ENCODE data around the gene COMMD1.
"Not testable (repeated sequence)": the region's sequence is repeated elsewhere in the genome, so short reads cannot be mapped to it uniquely, and the experiment has no call there.

The COMMD1 gene

GRCh38 chr2:62030902-62031301, 125.4 kb downstream of the COMMD1 start:
- DNase-seq (ENCODE audit: low read depth in 2 of 2) = no peak

- DNase-seq (ENCODE audit: low read depth in 2 of 2) = no peak
Measured at GRCh38 chr2:62032096-62032495, 126.6 kb downstream of the COMMD1 start.

GRCh38 chr2:62034715-62035114, 129.2 kb downstream of the COMMD1 start:
- DNase-seq (ENCODE audit: low read depth in 2 of 2) = no peak

DNA sequence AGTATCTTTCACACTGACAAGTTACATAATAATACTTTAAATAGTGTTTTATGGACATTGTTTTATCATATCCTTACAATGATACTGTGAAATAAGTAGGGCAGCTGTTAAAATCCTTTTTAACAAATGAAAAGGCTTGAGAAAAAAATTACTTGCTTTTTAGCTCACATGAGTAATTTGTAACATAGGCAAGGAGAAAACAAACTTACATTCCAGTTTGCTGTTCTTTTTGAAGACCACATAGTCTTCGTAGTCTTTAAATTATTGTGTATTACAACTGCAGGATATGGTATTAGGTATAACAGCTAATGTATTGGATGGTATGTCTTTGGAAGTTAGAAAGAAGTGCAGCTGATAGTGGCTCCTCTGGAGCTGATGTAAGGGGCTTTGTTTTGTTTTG, 130.8 kb downstream of the COMMD1 start:
- no peak for DNase-seq (ENCODE audit: low read depth in 2 of 2)

- no peak for DNase-seq (ENCODE audit: low read depth in 2 of 2)
Measured at GRCh38 chr2:62036761-62037250, 131.3 kb downstream of the COMMD1 start.

DNA sequence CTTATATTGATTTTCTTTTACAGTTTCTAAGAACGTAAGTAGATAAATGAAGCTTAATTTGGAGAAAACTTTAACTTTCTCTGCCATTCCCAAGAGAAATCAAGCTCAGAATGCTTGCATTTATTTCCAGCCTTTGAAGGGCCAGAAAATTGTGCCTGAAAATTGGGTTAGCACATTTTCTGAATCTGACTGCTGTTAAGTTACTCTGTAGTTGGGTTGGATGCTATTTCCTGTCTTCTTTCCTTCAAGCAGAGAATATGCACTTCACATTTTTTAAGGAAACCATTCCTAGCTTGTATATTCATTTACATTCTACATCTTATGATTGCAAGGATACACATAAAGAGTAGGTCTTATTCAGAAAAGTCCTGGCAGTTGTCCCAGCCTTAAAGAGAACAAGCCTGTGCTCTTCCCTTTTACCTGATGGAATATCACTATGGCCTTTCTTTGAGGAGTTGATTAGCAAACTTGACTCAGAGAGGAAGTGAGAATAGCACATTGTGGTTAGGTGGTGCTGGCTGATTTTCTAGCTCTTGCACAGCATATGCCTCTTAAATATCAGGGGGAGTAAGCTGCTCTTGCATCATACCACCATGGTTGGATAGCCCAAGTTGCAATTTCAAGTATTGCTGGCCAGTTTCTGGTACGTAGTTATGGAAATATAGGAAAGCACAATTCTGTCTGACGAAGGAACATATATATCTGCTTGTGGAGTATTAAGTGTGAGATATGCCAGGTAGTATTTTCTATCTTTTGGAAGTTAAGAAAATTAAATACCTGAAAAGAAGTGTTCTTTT, 133.7 kb downstream of the COMMD1 start:
- DNase-seq (ENCODE audit: low read depth in 2 of 2) = no peak

DNA sequence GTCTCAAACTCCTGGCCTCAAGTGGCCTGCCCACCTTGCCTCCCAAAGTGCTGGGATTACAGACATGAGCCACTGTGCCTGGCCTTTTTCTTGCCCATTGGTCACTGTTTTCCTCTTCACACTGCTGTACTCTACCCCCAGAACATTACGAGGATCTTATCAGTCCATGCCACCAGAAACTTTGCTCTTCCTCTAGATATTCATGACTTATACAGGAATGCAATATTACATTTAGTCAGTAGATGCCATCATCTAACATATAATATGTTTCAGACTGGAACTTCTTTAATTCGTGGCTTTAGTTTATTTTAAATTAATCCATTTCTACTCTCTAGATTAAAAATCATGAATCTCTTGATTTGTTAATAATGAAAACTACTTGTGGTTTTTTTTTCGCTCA, 135.5 kb downstream of the COMMD1 start:
- DNase-seq (ENCODE audit: low read depth in 2 of 2) = no peak

DNA sequence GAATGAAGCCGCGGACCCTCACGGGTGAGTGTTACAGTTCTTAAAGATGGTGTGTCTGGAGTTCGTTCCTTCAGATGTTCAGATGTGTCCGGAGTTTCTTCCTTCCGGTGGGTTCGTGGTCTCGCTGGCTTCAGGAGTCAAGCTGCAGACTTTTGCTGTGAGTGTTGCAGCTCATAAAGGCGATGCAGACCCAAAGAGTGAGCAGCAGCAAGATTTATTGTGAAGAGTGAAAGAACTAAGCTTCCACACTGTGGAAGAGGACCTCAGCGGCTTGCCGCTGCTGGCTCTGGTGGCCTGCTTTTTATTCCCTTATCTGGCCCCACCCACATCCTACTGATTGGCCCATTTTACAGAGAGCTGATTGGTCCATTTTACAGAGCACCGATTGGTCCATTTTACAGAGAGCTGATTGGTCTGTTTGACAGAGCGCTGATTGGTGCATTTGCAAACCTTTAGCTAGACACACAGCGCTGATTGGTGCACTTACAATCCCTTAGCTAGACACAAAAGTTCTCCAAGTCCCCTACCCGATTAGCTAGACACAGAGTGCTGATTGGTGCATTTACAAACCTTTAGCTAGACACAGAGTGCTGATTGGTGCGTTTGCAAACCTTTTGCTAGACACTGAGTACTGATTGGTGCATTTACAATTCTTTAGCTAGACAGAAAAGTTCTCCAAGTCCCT, 136.4 kb downstream of the COMMD1 start:
- not testable (repeated sequence) for DNase-seq (ENCODE audit: low read depth in 2 of 2)

- DNase-seq (ENCODE audit: low read depth in 2 of 2) = no peak
Measured at GRCh38 chr2:62042400-62042799, 136.9 kb downstream of the COMMD1 start.

DNA sequence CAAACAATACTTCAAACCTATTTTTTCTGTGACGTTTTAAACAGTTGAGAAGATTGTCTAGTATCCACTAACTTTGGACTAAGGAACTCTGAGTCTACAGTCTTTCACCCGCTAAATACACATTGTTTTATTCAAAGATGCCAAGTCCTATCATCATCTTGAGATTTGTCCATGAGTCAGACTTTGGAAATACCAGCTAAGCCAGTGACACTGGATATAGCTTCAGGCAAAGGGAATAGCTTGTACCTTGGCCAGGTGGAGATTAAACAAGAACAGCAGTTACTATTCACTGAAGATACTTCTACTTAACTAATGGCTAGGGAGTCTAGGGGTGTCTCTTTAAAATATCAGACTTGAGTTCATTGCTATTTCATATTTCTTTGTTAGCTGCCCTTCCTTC, 137.5 kb downstream of the COMMD1 start:
- no peak for DNase-seq (ENCODE audit: low read depth in 2 of 2)

DNA sequence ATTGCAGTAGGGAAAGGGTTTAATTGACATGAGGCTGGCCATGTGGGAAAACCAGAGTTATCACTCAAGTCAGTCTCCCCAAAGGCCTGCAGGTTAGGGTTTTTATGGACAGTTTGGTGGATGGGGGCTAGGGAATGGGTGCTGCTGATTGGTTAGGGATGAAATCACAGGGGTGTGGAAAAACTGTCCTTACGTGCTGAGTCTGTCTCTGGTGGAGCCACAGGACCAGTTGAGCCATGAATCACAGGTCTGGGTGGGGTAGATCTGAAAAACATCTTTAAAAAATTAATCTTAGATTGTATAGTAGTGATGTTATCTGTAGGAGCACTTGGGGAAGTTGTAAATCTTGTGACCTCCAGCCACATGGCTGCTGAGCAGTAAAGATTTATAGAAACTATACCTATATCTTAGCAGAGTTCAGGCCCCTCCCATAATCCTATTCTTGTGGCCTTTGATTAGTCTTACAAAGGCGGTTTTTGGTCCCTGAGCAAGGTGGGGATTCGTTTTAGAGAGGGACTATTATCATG, 139.6 kb downstream of the COMMD1 start:
- DNase-seq (ENCODE audit: low read depth in 2 of 2) = no peak

GRCh38 chr2:62046141-62046540, 140.7 kb downstream of the COMMD1 start:
- DNase-seq (ENCODE audit: low read depth in 2 of 2) = no peak

GRCh38 chr2:62050456-62051045, 145.1 kb downstream of the COMMD1 start:
- DNase-seq (ENCODE audit: low read depth in 2 of 2) = no peak

GRCh38 chr2:62054029-62054791, 148.7 kb downstream of the COMMD1 start:
- no peak for DNase-seq (ENCODE audit: low read depth in 2 of 2)

GRCh38 chr2:62054916-62055450, 149.5 kb downstream of the COMMD1 start:
- DNase-seq (ENCODE audit: low read depth in 2 of 2) = no peak

GRCh38 chr2:62055724-62056336, 150.4 kb downstream of the COMMD1 start:
- no peak for DNase-seq (ENCODE audit: low read depth in 2 of 2)

DNA sequence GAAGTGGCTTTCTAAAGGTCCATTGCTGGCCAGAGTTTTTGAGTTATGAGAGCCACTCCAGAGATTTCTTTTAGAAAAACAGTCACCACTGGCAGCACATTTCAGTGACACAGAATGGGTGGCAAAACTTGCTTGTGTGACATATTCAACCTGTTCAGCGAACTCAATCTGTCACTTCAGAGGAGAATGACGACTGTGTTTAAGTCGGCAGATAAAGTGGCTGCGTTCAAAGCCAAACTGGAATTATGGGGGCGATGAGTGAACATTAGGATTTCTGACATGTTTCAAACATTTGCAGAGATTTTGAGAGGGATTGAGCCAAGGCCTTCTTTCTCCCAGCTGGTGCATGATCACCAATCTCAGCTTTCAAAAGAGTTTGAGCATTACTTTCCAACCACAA, 150.9 kb downstream of the COMMD1 start:
- DNase-seq (ENCODE audit: low read depth in 2 of 2) = no peak

DNA sequence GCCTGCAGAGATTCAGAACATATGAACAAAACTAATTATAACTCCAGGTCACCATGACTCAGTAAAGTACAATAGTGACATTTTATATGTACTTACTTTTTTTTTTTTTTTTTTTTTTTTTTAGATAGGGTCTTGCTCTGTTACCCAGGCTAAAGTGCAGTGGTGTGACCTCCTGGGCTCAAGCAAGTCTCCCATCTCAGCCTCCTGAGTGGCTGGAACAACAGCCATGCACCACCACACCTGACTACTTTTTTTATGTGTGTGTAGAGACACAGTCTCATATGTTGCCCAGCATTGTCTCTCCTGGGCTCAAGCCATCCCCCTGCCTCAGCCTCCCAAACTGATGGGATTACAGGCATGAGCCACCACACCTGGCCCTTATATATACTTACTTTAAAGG, 159.8 kb downstream of the COMMD1 start:
- DNase-seq (ENCODE audit: low read depth in 2 of 2) = no peak

GRCh38 chr2:62071126-62071598, 165.7 kb downstream of the COMMD1 start:
- no peak for DNase-seq (ENCODE audit: low read depth in 2 of 2)

DNA sequence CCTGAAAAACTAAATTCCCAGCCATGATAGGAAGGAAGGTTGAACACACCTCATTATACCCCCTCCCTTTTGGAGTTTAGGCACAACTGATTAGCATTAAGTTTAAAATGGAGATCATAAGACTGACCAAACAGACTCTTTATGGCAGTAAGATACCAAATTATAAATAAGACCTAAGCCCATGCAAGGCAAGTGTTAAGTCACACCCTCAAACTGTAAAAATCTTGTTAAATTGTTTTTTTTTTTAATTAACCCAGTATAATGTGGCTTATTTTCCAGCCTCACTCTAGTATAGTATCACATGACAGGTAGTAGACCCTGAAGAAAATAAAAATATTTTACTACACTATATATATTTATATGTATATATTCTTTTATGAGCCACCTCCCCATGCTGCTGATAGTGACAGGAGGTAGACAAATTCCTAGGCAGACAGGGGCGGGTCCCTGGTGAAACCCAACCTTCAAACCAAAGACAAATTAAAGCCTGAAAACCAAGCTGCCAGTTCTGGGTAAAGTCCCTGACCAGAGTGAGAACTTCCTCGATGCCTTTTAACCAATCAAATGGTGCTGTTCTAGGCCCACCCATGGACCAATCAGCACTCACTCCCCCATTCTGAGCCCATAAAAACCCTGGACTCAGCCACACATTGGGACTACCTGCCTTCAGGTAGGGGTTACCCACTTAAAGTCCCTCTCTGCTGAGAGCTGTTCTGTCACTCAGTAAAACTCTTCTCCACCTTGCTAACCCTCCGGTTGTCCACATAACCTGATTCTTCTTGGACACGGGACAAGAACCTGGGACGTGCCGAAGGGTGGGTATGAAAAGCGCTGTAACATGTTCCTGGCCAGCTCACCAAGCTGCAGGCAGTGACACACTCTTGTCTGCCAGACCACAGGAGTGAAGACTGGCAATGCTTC, 166.5 kb downstream of the COMMD1 start:
- no peak for DNase-seq (ENCODE audit: low read depth in 2 of 2)
